HepG2 (cell line): ENCODE results near the gene RPL36AL. TPM values are rescaled to one million over a fixed set of nuclear protein-coding genes. Genes with fewer than 3 reads are reported as not detected.

Source experiments
- CREM ChIP-seq, 2 experiments: sonication (generic) in 1 of 2; formaldehyde crosslinking in 1 of 2; IDR thresholded peaks; 2 replicates each; pipeline versions ENCODE4 v1.4.0 to v1.6.1; 2016 to 2020; ENCODE audit warnings: antibody characterized with exemption in 1 of 2, mild to moderate bottlenecking in 1 of 2, missing genetic modification reagents in 1 of 2
- HMGA1 ChIP-seq: sonication (generic); formaldehyde crosslinking; conservative IDR thresholded peaks from 2 replicates; pipeline ENCODE4 v1.4.0; 2020; ENCODE audit warnings: missing genetic modification reagents
- MYC ChIP-seq: sonication (generic); formaldehyde crosslinking; IDR thresholded peaks from 2 replicates; pipeline ENCODE4 v1.9.0; 2021; ENCODE audit warnings: missing genetic modification reagents, borderline replicate concordance
- SIX4 ChIP-seq: sonication (generic); formaldehyde crosslinking; IDR thresholded peaks from 2 replicates; pipeline ENCODE4 v1.4.0; 2020; ENCODE audit warnings: missing genetic modification reagents
- THAP8 ChIP-seq: sonication (generic); formaldehyde crosslinking; IDR thresholded peaks from 2 replicates; pipeline ENCODE4 v1.5.1; 2020; ENCODE audit warnings: missing genetic modification reagents, mild to moderate bottlenecking, borderline replicate concordance
- TRAFD1 ChIP-seq: sonication (generic); formaldehyde crosslinking; IDR thresholded peaks from 2 replicates; pipeline ENCODE4 v1.5.1; 2020; ENCODE audit warnings: missing genetic modification reagents, mild to moderate bottlenecking, borderline replicate concordance
- ZNF614 ChIP-seq: IDR thresholded peaks from 2 replicates; pipeline ENCODE4 v1.6.1; 2018; ENCODE audit warnings: missing biosample characterization, missing genetic modification reagents, inconsistent platforms, borderline replicate concordance
- ZNF788 ChIP-seq: sonication (generic); formaldehyde crosslinking; IDR thresholded peaks from 2 replicates; pipeline ENCODE4 v1.5.0; 2020; ENCODE audit warnings: mild to moderate bottlenecking, missing genetic modification reagents, borderline replicate concordance
- polyA plus RNA-seq, 8 experiments: library from polyadenylated mRNA; depleted of rRNA in 3 of 8; stranded (reverse) in 7 of 8; unstranded in 1 of 8; fragments of >200 nt; fragmentation: Illumina TruSeq in 4 of 8; extraction: Trizol in 4 of 8; gene quantifications; 2 replicates each; pipeline versions ENCODE4 v1.2.1 to v1.2.3, GENCODE V29; 2011 to 2016; ENCODE audit warnings: low read depth in 4 of 8, missing spikeins in 1 of 8, mixed read lengths in 1 of 8; ENCODE audit not compliant: insufficient read depth in 1 of 8
- total RNA-seq, 5 experiments: library from RNA; depleted of rRNA; stranded (reverse); fragments of >200 nt; fragmentation: Illumina TruSeq; extraction: Trizol; gene quantifications; 2 replicates each; pipeline ENCODE4 v1.2.3, GENCODE V29; 2016; ENCODE audit warnings: low read depth in 1 of 5
- TF ChIP-seq, protein P1 (sequence below): sonication (generic); formaldehyde crosslinking; IDR thresholded peaks from 2 replicates; pipeline ENCODE4 v1.9.0; 2021; ENCODE audit warnings: missing genetic modification reagents, borderline replicate concordance
- TF ChIP-seq, protein P2 (sequence below): sonication (generic); formaldehyde crosslinking; IDR thresholded peaks from 2 replicates; pipeline ENCODE4 v1.5.1; 2020; ENCODE audit warnings: mild to moderate bottlenecking, missing genetic modification reagents, moderate library complexity
- TF ChIP-seq, protein P3 (sequence below): sonication (generic); formaldehyde crosslinking; IDR thresholded peaks from 2 replicates; pipeline ENCODE4 v1.4.0; 2020; ENCODE audit warnings: missing genetic modification reagents, borderline replicate concordance
- TF ChIP-seq, protein P4 (sequence below): sonication (generic); formaldehyde crosslinking; IDR thresholded peaks from 2 replicates; pipeline ENCODE4 v1.8.0; 2022; ENCODE audit warnings: missing genetic modification reagents, mild to moderate bottlenecking, moderate library complexity, borderline replicate concordance

The RPL36AL gene
- total and polyA plus RNA-seq, 2 of the 13 experiments (the other 11 are each of a cell fraction or from before 2014, with no cell fraction given), result 90.0 to 294 TPM

DNA sequence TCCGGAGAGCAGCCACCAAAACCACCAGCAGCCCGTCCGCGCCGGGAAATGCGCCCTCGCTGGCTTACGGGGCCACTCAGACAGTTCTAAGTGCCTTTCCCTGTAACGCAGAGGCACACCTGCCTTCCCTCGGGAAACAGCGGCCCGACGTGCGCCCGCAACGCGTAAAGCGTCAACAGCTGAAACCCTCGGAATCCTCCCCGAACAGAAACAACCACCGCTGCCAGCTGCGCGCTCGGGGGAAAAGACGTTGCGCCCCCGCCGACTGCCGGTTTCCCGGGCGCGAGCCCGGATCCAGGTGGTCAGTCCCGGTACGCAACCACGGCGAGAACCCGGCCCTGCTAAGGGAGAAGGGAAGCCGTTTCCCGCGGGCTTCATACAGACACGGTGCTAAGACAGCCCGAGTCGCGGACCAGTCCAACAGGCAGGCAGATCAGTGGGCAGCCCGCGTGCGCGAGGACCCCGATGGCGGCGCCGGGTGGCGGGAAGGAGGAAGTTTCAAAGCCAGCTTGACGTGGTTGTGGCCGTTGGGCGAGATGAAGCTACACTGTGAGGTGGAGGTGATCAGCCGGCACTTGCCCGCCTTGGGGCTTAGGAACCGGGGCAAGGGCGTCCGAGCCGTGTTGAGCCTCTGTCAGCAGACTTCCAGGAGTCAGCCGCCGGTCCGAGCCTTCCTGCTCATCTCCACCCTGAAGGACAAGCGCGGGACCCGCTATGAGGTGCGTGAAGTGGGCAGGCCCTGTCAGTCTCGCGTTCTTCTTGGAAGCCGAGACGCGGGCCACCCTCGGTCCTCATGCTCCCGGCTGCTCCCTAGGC lies 21.7 kb downstream of the RPL36AL start, which contains the start of gene LRR1 (continued):
- no peak for TF ChIP-seq HMGA1 (CRISPR knock-in tag)
- TF ChIP-seq ZNF788 (CRISPR knock-in tag), result peak; percentile 47; the same call in 1 of the 2 replicates
- peak; percentile 78 for TF ChIP-seq THAP8
- TF ChIP-seq ZNF614 (CRISPR knock-in tag), result peak; percentile 63; the same call in 1 of the 2 replicates
- TF ChIP-seq SIX4 (CRISPR knock-in tag), result no peak
- TF ChIP-seq, protein P1, sequence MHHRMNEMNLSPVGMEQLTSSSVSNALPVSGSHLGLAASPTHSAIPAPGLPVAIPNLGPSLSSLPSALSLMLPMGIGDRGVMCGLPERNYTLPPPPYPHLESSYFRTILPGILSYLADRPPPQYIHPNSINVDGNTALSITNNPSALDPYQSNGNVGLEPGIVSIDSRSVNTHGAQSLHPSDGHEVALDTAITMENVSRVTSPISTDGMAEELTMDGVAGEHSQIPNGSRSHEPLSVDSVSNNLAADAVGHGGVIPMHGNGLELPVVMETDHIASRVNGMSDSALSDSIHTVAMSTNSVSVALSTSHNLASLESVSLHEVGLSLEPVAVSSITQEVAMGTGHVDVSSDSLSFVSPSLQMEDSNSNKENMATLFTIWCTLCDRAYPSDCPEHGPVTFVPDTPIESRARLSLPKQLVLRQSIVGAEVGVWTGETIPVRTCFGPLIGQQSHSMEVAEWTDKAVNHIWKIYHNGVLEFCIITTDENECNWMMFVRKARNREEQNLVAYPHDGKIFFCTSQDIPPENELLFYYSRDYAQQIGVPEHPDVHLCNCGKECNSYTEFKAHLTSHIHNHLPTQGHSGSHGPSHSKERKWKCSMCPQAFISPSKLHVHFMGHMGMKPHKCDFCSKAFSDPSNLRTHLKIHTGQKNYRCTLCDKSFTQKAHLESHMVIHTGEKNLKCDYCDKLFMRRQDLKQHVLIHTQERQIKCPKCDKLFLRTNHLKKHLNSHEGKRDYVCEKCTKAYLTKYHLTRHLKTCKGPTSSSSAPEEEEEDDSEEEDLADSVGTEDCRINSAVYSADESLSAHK (CRISPR knock-in tag), result no peak
- TF ChIP-seq, protein P2, sequence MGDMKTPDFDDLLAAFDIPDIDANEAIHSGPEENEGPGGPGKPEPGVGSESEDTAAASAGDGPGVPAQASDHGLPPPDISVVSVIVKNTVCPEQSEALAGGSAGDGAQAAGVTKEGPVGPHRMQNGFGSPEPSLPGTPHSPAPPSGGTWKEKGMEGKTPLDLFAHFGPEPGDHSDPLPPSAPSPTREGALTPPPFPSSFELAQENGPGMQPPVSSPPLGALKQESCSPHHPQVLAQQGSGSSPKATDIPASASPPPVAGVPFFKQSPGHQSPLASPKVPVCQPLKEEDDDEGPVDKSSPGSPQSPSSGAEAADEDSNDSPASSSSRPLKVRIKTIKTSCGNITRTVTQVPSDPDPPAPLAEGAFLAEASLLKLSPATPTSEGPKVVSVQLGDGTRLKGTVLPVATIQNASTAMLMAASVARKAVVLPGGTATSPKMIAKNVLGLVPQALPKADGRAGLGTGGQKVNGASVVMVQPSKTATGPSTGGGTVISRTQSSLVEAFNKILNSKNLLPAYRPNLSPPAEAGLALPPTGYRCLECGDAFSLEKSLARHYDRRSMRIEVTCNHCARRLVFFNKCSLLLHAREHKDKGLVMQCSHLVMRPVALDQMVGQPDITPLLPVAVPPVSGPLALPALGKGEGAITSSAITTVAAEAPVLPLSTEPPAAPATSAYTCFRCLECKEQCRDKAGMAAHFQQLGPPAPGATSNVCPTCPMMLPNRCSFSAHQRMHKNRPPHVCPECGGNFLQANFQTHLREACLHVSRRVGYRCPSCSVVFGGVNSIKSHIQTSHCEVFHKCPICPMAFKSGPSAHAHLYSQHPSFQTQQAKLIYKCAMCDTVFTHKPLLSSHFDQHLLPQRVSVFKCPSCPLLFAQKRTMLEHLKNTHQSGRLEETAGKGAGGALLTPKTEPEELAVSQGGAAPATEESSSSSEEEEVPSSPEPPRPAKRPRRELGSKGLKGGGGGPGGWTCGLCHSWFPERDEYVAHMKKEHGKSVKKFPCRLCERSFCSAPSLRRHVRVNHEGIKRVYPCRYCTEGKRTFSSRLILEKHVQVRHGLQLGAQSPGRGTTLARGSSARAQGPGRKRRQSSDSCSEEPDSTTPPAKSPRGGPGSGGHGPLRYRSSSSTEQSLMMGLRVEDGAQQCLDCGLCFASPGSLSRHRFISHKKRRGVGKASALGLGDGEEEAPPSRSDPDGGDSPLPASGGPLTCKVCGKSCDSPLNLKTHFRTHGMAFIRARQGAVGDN (CRISPR knock-in tag), result peak; percentile 96
- TF ChIP-seq MYC (CRISPR knock-in tag), result peak; percentile 82
- TF ChIP-seq, protein P3, sequence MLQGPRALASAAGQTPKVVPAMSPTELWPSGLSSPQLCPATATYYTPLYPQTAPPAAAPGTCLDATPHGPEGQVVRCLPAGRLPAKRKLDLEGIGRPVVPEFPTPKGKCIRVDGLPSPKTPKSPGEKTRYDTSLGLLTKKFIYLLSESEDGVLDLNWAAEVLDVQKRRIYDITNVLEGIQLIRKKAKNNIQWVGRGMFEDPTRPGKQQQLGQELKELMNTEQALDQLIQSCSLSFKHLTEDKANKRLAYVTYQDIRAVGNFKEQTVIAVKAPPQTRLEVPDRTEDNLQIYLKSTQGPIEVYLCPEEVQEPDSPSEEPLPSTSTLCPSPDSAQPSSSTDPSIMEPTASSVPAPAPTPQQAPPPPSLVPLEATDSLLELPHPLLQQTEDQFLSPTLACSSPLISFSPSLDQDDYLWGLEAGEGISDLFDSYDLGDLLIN (CRISPR knock-in tag), result no peak; the same call in 1 of the 2 replicates
- no peak; the same call in 1 of the 2 replicates for TF ChIP-seq TRAFD1 (CRISPR knock-in tag)
- TF ChIP-seq, protein P4, sequence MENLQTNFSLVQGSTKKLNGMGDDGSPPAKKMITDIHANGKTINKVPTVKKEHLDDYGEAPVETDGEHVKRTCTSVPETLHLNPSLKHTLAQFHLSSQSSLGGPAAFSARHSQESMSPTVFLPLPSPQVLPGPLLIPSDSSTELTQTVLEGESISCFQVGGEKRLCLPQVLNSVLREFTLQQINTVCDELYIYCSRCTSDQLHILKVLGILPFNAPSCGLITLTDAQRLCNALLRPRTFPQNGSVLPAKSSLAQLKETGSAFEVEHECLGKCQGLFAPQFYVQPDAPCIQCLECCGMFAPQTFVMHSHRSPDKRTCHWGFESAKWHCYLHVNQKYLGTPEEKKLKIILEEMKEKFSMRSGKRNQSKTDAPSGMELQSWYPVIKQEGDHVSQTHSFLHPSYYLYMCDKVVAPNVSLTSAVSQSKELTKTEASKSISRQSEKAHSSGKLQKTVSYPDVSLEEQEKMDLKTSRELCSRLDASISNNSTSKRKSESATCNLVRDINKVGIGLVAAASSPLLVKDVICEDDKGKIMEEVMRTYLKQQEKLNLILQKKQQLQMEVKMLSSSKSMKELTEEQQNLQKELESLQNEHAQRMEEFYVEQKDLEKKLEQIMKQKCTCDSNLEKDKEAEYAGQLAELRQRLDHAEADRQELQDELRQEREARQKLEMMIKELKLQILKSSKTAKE (CRISPR knock-in tag), result peak; percentile 26; the same call in 1 of the 2 replicates
- peak; percentile 47; the same call in 1 of the 2 replicates for TF ChIP-seq CREM (IDR thresholded peaks at IDR 0.05)
- no peak for TF ChIP-seq CREM (CRISPR knock-in tag; IDR thresholded peaks at IDR 0.05)
